ENCODE data around the gene GTSF1L. TPM values are rescaled to one million over a fixed set of nuclear protein-coding genes. Genes with fewer than 3 reads are reported as not detected.

GTSF1L gene
- total RNA-seq, 1 donor from 2014 or later = not detected

DNA sequence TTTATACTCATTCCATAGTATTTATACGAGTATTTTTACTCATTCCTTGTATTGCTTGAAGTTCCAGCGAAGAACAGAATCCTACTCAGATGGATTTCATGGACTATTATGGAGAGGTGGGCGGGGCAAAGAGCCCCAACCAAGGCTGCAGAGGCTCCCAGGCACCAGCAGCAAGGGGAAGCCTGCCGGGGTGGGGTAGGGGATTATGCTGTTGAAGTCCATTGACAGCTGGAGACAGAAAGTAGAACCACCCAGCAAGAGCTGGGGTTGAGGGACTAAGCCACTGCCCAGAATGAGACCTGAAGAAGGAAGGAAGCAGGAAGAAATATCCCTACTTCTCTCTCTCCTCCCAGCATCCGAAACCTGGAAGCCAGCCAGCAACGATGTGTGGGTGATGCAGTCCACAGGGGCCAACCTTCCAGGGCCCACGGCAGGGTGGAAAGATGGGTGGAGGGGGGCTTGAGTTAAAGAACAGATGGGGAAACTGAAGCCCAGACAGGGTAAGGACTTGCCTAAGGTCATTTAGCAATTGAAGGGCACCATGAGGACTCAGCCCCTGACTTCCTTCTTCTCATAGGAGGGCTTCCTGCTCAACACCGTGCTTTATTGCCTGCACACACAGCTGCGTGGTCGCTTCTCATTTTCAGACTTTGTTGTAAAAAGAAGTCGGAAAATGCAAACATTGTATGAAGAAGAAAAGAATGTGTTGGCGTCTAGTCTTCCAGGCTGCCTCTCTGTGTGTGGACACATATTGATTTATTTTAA is 18.3 kb upstream of the GTSF1L start:
- DNase-seq = no peak

DNA sequence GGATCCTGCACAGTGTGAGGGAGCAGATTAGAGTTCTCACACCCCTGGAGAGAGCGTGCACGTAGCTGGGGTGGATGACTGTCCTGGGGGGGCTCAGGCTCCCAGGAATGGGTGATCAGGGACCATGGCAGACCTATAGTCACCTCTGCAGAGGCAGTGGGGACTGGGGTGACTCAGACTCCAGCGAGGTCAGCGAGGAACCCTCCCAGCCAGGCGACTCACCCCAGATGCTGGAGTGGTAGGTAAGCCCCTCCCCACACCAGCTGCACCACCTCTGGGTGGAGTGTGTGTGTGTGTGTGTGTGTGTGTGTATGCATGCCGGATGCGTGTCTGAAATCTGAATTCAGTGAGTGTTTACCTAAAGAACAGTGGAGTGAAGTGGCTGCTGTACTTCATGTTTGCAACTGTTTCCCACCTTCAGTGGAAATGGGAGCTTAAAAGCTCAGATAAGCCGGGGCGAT is 17.4 kb upstream of the GTSF1L start:
- DNase-seq = no peak

DNA sequence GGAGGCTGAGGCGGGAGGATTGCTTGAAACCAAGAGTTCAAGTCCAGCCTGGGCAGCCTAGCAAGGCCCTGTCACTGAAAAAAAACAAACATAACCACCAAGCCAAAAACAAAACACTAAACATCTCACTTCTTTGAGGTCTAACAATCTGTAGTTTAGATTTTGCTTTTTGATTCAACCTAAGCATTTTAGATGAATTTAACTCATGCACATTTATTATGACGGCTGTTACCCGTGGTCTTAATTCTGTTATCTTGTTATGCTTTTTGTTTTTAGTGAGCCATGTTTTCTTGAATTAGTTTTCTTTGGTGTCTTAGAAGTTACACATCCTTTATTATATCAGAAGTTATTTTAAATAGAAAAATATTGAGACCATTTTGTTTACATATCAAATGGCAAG is 13.8 kb upstream of the GTSF1L start:
- DNase-seq = no peak

DNA sequence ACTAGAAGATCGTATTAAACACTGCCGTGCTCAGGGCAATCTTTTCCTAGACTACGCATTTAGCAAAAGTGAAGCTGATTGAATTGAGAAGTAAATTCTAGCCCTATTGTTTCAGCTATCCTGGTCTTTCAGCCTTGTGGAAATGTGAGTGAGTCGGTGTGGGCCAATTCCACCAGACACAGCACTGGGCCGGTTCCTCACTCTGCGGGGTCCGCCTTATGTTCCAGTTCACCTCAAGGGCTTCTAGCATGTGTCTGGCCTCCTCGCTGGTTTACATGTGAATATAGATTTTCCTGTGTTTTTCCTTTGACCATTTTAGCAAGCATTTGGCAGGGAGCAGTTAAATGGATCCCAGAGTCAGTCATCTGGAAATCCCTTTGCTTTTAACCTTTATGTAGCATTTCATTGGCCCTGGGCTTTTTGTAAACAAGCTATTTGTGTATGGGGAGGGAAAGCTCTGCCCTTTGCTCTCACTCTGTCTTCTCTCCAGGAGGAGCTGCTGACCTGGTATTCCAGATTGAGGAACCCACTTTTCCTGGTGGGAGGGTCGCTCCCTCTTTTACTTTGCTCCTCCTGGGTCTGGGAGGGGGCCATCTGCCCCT is 12.4 kb upstream of the GTSF1L start:
- DNase-seq = no peak

DNA sequence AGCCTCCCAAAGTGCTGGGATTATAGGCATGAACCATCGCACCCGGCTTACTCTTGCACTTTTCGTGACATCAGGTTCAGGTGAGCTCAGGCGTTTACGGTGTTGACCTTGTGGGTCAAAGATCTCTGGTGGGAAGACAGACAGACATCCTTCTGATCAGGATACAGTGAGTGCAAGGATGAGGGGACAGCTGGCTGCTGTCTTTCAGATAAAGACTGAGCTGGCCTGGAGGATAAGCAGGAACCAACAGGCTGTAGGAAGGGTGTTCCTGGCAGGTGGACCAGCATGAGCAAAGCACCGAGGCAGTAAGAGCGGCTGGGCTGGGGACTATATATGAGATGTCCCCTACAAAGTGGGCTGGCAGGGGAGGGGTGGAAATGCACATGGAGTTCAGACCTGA is 11.1 kb upstream of the GTSF1L start:
- no peak for DNase-seq

DNA sequence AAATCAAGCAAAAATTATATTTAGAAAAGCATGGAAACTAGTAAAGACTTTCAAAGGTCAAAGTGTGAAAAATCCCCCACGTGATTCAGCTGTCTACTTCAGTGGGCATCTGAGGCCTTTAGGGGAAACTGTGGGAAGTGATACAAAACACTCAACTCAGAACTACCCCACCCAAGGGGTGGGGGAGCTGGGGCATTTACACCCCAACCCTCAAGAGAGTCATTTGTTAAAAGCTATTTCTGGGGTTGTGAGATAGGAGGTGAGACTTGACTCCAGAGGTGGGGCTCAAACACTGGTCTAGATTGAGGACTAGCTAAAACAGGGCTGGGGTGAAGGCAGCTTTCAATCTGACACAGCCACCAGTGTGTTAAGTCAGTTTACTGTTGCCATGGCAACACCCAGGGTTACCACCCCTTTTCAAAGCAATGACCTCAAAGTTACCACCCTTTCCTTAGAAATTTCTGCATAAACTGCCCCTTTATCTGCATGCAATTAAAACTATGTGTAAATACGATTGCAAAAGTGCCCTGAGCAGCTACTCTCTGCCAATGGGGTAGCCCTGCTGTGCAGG is 9.9 kb upstream of the GTSF1L start:
- DNase-seq = no peak

DNA sequence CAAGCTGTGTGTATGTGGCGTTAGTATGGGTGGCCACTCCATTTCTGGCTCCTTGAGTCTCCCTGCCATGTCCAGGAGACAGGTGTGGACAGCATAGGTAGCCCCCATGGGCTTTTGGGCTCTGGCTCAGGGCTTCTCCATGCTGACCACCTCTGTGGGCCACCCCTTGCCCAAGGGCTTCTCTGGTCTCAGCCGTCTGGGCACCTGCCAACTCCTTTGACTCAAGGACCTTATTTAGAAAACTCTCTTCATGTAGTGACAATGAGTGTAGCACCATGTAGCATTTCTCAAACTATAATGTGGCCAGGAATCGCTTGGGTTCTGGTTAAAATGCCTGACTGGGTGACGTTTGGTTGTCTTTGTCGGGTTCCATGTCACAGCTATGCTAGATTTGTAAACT is 5.1 kb upstream of the GTSF1L start:
- DNase-seq = no peak

DNA sequence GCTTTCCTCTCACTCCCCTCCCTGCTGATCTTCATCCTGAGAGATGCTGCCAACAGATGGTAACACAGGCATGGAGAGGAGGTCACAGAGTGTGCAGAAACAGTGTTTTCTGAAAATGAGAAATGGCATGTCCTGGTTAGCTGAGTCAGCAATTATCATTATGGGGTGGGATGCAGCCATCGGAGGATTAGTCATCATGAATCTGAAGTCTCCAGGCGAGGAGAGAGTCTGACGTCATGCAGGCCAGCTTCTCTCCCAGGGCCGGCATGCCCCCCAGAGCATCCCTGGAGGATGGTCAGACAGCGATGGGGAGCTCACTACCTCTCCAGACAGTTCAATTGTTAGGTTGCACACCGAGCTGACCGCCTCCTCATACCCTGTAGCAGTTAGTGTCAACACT is 4.7 kb upstream of the GTSF1L start:
- no peak for DNase-seq

DNA sequence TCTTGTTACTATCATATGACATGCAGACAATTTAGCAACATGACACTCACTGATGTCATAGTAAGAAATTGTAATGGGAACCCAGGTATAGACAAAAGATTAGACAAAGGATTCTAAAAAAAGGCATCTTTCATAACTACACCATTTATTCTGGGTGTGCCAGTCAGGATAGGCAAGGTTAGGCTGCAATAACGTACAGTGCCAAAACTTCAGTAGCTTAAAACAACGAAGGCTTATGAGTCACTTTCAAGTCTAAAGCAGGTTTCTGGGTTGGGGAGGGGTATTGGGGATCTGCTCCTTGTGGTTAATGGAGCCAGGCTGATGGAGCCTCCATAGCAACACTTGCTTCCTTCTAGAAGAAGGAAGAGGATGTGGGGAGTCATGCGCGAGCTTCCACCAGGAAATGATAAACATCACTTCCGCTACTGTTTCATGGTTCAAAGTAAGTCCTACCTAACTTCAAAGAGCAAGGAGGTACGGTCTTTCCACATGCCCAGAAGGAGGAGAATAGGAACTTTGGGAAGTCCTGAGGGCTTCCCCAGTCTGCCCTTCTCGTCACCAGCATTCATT is 2.0 kb upstream of the GTSF1L start:
- DNase-seq = no peak

DNA sequence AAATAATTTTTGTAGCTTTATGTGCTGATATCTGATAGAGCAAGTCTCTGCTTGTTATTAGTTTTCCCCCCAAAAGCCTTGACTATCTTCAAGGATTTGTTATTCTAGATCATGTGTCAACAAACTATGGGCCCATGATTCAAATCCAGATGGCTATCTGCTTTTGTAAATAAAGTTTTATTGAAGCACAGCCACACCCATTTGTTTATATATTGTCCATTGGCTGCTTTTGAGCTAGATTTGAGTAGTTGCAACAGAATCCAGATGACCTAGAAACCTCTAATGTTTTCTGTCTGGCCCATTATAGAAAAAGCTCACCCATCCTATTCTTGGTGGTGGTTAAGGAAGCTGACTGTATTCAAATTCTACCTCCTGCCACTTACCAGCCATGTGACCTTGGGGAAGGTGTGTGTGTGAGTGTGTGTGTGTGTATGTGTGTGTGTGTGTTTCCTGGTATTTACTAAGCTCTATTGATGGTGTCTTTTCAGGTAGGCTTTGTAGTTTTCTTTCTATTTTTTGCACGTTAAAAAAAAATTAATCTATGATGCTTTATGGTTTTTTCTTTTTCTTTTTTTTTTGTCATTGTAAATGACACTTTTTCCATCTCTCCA is 1.3 kb upstream of the GTSF1L start:
- no peak for DNase-seq

DNA sequence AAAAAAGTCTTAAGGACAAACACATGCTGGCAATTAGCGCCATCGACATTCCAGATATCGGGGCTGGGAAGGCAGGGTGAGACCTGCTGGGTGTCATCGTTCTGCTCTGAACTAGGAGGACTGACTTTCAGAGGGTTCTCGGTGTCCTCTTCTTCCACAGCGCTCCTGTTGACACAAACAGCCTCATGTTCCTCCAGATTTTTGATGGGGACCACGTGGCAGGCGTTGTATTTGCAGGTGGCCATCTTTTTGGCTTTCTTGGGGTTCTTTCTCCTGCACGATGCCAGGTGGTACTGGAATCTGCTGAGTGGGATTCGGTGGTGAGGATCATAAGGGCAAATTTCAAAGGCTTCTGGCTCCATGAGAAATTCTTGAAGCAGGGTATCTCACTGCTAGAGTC is 469 bp downstream of the GTSF1L start:
- no peak for DNase-seq

DNA sequence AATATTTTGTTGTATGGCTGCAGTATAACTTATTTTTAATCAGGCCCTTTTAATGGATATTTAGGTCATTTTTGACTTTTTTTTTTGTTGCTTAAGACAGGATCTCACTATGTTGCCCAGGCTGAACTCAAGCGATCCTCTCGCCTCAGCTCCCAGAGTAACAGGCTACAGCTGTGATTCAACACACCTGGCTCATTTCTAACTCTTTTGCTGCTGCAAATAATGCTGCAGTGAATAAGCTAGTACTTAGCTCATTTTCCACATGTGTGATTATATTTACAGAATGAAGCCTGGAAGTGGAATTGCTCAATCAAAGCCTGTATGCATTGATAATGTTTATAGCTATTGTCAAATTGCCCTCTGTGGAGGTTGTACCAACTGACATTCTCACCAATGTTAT is 1.1 kb downstream of the GTSF1L start:
- no peak for DNase-seq

DNA sequence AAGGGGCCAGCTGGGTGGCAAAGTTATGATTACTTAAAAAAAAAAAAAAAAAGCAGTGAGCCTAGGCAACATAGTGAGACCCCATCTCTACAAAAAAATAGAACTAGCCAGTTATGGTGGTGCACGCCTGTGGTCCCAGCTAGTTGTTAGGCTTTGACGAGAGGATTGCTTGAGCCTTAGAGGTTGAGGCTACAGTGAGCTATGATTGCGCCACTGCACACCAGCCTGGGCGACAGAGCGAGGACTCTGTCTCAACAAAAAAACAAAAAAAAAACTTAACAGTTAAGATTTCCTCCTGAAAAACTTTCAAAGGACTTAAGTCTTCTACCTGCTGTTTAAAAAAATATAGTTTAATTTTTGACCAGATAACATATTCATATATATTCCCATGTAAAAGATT is 2.4 kb downstream of the GTSF1L start:
- no peak for DNase-seq

DNA sequence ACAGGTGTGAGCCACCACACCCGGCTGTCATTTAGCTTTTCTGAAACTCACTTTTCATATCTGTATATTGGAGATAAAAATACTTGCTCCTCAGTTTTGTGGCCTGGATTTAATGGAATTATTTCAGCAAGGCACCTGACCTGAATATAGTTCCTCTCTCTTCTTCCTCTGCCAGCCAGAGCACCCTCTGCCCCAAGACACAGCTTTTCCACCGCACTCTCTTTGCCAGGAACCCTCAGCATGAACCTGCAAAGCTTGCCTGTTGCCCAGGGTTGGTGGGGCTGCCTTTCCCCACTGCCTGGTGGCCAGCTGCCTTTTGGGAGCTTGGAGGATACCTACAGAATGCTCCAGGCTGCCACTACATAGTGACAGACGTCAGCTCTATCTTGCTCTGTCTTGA is 3.1 kb downstream of the GTSF1L start:
- no peak for DNase-seq

DNA sequence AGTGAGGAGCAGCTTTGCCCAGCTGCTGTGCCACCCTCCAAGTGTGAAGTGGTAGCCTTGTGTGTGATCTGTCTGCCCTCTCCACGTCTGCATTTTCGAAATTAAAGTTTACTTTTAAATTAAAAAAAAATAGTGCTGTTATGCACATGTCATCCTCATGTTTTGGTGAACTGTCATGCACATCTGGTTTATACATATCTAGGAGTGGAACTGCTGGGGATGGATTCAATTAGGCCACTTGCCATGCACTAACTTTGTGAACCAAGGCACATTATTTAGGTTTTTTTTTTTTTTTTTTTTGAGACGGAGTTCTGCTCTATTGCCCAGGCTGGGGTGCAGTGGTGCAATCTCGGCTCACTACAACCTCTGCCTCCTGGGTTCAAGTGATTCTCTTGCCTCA is 3.6 kb downstream of the GTSF1L start:
- no peak for DNase-seq

DNA sequence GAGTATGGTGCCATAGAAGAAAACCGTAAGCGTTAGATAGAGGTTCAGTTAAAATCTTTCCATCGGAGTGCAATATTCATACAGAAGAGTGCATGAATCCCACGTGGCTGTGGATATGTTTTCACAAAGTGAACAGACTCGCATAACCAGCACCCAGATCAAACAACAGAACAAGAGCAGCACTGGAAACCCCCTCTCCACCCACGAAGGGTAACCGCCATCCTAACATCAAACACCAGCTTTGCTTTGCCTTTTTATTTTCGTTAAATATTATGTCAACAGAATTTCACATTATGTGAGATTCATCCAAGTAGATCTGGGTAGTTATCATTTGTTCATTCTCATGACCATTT is 4.7 kb downstream of the GTSF1L start:
- no peak for DNase-seq

DNA sequence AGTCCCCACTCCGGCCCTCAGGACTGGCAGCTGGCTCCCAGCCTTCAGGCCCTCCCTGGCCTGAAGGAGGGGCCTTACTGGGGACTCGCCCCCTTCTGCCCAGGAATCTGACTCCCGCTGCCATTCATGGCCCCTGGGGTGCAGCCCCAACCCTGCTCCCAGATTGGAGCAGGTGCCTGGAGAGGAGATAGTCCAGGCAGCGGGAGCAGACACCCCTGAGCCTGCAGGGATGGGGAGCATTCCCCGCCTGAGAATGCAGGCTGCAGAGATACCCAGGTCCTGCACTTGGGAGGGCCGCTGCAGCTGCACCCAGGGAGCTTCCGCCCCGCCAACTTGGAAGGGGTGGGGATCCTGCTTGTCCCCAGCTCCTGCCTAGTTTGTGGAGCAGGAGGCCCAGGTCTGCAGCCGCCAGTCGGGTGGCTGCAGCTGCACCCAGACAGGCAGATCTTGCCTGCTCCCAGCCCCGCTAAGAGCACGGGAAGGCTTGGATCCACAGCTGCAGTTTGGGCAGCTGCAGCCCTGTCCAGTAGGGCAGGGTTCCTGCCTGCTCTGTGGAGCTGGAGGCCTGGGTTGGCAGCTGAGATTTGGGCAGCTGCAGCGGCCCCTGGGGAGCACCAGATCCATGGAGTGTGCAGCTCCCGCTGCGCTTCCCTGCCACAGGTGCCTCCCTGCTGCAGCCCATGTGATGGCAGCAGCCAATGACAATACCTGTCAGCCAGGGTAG is 5.2 kb downstream of the GTSF1L start:
- no peak for DNase-seq

DNA sequence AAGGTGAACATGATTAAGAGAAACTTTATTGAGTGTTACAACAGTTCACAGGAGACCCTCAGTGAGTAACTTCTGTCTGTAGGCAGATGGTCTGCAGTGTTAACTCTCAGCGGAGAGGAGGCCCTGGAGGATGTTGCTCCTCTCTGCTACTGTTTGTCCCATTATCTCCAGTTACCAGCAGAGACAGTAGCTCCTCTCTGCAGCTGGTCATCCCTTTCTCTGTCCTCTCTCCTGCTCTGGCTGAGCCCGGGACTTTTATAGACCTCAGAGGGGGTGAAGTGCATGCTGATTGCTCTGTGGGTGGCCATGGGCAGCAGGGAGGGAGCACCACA is 5.7 kb downstream of the GTSF1L start:
- no peak for DNase-seq

DNA sequence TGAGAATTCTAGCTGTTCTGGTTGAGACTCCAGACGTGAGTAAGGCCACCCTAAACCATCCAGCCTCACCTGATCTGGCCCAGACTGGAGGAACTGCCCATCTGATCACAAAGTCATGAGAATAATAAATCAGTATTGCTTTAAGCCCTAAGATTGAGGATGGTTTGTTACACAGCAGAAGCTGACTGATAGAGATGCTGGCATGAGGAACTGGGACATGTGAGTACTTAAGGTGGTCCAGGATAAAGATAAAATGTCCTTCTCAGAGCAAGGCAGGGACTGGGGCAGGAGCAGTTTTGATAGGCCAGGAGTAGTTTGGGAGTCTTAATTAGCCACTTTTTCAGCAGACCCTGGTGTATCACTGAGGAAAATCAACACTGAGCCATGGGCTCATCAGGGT is 6.8 kb downstream of the GTSF1L start:
- no peak for DNase-seq

DNA sequence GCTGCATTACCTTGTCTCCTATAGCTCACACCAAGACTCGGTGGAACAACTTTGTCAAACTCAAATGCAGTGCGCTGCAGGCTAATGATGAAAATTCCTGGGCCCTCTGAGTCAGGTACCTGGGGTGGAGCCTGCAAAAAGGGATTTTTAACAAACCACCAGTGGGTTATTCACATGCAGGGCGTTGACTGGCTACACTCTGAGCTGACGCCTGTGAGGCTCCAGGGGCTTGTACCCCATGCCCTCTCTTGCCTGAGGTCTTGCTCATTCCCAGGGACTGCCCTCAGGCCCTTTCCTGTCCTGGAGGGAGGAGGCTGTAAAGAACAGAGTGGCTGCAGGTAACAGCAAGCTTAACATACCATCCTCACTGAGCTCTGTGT is 9.2 kb downstream of the GTSF1L start:
- no peak for DNase-seq

DNA sequence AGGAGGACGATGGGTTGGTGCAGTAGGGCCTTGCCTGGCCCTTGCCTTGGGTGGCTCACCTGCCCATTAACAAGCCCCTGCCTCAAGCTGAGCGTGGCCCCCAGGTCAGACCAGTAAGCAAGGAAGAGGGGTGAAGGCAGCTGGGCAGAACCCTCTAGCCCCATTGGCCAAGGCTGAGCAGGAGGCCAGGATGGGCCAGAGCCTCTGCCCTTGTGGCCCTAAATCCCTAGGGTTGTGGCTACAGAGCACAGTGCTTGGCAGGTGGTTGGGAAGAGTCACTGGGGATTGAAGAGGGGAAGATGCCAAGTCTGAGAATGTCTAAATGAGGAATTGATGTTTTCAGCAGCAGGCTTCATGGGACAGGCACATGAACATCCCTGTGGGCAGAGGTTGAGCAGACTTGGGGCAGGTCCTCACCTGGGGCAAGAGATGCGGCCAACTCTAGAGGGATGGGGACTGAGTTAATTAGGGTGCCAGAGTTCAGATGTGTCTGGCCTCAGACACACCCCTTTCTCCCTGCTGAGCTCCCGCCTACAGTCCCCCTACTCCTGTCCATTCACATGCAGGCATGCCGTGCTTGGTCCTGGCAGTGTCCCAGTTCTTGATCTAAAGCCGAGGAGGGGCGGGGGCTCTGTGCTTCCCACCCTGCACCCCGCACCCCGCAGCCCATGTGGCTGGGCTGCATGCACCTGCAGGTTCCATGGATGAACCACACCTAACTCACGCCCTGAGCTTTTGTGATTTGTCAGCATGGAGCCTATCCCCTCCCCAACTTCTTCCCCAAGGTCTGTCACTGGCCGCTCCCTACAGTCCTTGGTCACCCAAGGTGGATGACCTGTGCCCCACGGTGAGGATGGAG is 9.8 kb downstream of the GTSF1L start:
- no peak for DNase-seq

DNA sequence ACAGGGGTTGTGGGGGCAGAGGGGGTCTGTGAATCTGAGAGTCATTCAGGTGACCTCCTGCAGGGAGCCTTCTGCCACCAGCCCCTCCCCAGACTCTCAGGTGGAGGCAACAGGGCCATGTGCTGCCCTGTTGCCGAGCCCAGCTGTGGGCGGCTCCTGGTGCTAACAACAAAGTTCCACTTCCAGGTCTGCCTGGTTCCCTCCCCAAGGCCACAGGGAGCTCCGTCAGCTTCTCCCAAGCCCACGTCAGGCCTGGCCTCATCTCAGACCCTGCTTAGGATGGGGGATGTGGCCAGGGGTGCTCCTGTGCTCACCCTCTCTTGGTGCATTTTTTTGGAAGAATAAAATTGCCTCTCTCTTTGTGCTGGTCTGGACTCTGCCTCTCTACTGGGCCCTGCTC is 10.7 kb downstream of the GTSF1L start:
- DNase-seq = no peak

Measured in dermis blood vessel endothelial cell (primary cell).